HG03159 (cell line): ENCODE data around the gene EEFSEC.

Experiments used
- ATAC-seq: cut with Tn5 transposase; IDR thresholded peaks from one replicate; pipeline ENCODE4 v1.9.1; 2021; ENCODE audit warnings: mild to moderate bottlenecking, moderate library complexity; ENCODE audit not compliant: unreplicated experiment

Gene EEFSEC

GRCh38 chr3:128329491-128330213, 176.4 kb downstream of the EEFSEC start:
- ATAC-seq = no peak

GRCh38 chr3:128330214-128330842, 177.0 kb downstream of the EEFSEC start:
- ATAC-seq = no peak

GRCh38 chr3:128334086-128334645, 180.9 kb downstream of the EEFSEC start:
- ATAC-seq = no peak

GRCh38 chr3:128334766-128335165, 181.5 kb downstream of the EEFSEC start:
- no peak for ATAC-seq

- ATAC-seq = no peak
Observed at GRCh38 chr3:128335621-128336296, 182.5 kb downstream of the EEFSEC start.

- ATAC-seq = no peak
Observed at GRCh38 chr3:128336337-128337156, 183.3 kb downstream of the EEFSEC start.

- ATAC-seq = no peak
Observed at GRCh38 chr3:128337305-128337704, 184.0 kb downstream of the EEFSEC start.

GRCh38 chr3:128338536-128339330, 185.5 kb downstream of the EEFSEC start:
- ATAC-seq = no peak

GRCh38 chr3:128339491-128340012, 186.3 kb downstream of the EEFSEC start:
- no peak for ATAC-seq

GRCh38 chr3:128340198-128340903, 187.1 kb downstream of the EEFSEC start:
- no peak for ATAC-seq

GRCh38 chr3:128340904-128341555, 187.7 kb downstream of the EEFSEC start:
- no peak for ATAC-seq

- ATAC-seq = no peak
Observed at GRCh38 chr3:128341659-128342395, 188.5 kb downstream of the EEFSEC start.

GRCh38 chr3:128342701-128343180, 189.5 kb downstream of the EEFSEC start:
- no peak for ATAC-seq

GRCh38 chr3:128343287-128344051, 190.2 kb downstream of the EEFSEC start:
- no peak for ATAC-seq

- no peak for ATAC-seq
Observed at GRCh38 chr3:128344052-128344735, 190.9 kb downstream of the EEFSEC start.

GRCh38 chr3:128345196-128345595, 191.9 kb downstream of the EEFSEC start:
- no peak for ATAC-seq
